Fibroblast of lung (primary cell): ENCODE results near the gene SLC13A2.

Experiments
- CTCF ChIP-seq, 2 donors: IDR thresholded peaks in 1 of 2; conservative IDR thresholded peaks in 1 of 2; 1 replicate in 1 of 2; 2 replicates in 1 of 2; pipeline ENCODE4 v1.5.1; 2011 to 2012; ENCODE audit warnings: low read length in 2 of 2, control low read depth in 1 of 2, inconsistent platforms in 1 of 2, low read depth in 1 of 2, mild to moderate bottlenecking in 1 of 2
- EZH2 ChIP-seq: IDR thresholded peaks from 2 replicates; pipeline ENCODE4 v1.5.1; 2012; ENCODE audit warnings: low read length, control low read depth, mild to moderate bottlenecking; ENCODE audit errors: missing control alignments

GRCh38 chr17:28466001-28466400 lies 7.4 kb upstream of the SLC13A2 start:
- TF ChIP-seq CTCF (conservative IDR thresholded peaks at IDR 0.05 in 1 of 2, IDR thresholded peaks at IDR 0.05 in 1 of 2; ENCODE audit: low read depth in 1 of 2, low read length in 2 of 2) (no peak), EZH2 (no peak)
